Gastrocnemius medialis (tissue), 4 donors: ENCODE measurements around the gene ARF4. TPM values are rescaled to one million over a fixed set of nuclear protein-coding genes. Genes with fewer than 3 reads are reported as not detected.

Source experiments
- ATAC-seq, 2 donors: fragments of 150-250 bp; one replicate each; pipeline ENCODE4 v1.9.1; 2016
- DNase-seq, 2 donors: peaks; one replicate each; pipeline ENCODE4 v3.0.0-alpha.2; 2019
- H3K27ac ChIP-seq, 4 donors: fragments of 200-600 bp; sonication (generic); 1 replicate in 1 of 4; 2 replicates in 3 of 4; pipeline ENCODE4 v1.5.1; 2016 to 2018; ENCODE audit warnings: mild to moderate bottlenecking in 2 of 4, moderate library complexity in 1 of 4
- H3K27me3 ChIP-seq, 3 donors: fragments of 200-600 bp; sonication (generic) in 2 of 3; 1 replicate in 1 of 3; 2 replicates in 2 of 3; pipeline versions ENCODE4 v1.5.1 to v1.6.0; 2016 to 2019; ENCODE audit warnings: mild to moderate bottlenecking in 1 of 3, moderate library complexity in 1 of 3
- H3K36me3 ChIP-seq, 2 donors: fragments of 200-600 bp; sonication (generic) in 1 of 2; one replicate each; pipeline ENCODE4 v1.5.1; 2017 to 2018
- H3K4me1 ChIP-seq, 2 donors: fragments of 200-600 bp; sonication (generic) in 1 of 2; one replicate each; pipeline ENCODE4 v1.5.1; 2016 to 2017; ENCODE audit warnings: mild to moderate bottlenecking in 2 of 2
- H3K4me3 ChIP-seq, 4 donors: fragments of 200-600 bp; sonication (generic) in 3 of 4; 1 replicate in 1 of 4; 2 replicates in 3 of 4; pipeline ENCODE4 v1.5.1; 2016 to 2019; ENCODE audit warnings: mild to moderate bottlenecking in 2 of 4
- H3K9me3 ChIP-seq, 3 donors: fragments of 200-600 bp; sonication (generic) in 2 of 3; 1 replicate in 1 of 3; 2 replicates in 2 of 3; pipeline ENCODE4 v1.5.1; 2016 to 2019
- CTCF ChIP-seq, 5 experiments: fragments of 450-650 bp in 3 of 5; fragments of 200-600 bp in 2 of 5; sonication (generic) in 2 of 5; IDR thresholded peaks in 4 of 5; conservative IDR thresholded peaks in 1 of 5; 1 replicate in 4 of 5; 2 replicates in 1 of 5; pipeline ENCODE4 v1.5.1; 2016 to 2019; ENCODE audit warnings: antibody characterized with exemption in 5 of 5, mild to moderate bottlenecking in 3 of 5, moderate library complexity in 3 of 5
- POLR2A ChIP-seq, 2 donors: fragments of 450-650 bp; IDR thresholded peaks; one replicate each; pipeline ENCODE4 v1.6.1; 2017; ENCODE audit warnings: antibody characterized with exemption in 2 of 2, mild to moderate bottlenecking in 2 of 2, moderate library complexity in 2 of 2
- in situ Hi-C, 4 donors: fragments of 200-750 bp; cut with MboI; loops; one replicate each; pipeline versions ENCODE4 v1.15.0 to v1.8.0; 2017; ENCODE audit warnings: low sequenced_read_pairs in 4 of 4
- intact Hi-C: fragments of 100-400 bp; cut with DNase I; formaldehyde crosslinking; loops from one replicate; pipeline ENCODE4 v1.15.1; 2023; ENCODE audit warnings: low total_unique reads
- total RNA-seq, 4 donors: library from RNA; depleted of rRNA; stranded (reverse); fragments of >200 nt; gene quantifications; one replicate each; pipeline versions ENCODE4 v1.1.0 to v1.2.3, GENCODE V29; 2016

Gene ARF4
- total RNA-seq, 4 donors from 2014 or later, result 36.2 to 55.2 (median 47.7) TPM

GRCh38 chr3:57555738-57556458, 41.2 kb downstream of the ARF4 start, which contains the start of gene PDE12:
Gene PDE12, plus strand, starts transcription at chr3:57556274. Its CDS starts 106 bp downstream, at chr3:57556380.
- Histone ChIP-seq H3K27me3 (no peaks in the 10 kb centered on the region), H3K9me3 (no peaks in the 10 kb centered on the region), H3K36me3 (peaks cover 0 to 24% of the 10 kb centered on the region in 2 donors), H3K4me1 (peaks cover 20 to 28% of the 10 kb centered on the region in 2 donors), H3K27ac (peak within 1 kb of the TSS; percentile 90 to 98 (median 94)), H3K4me3 (peak within 1 kb of the TSS; percentile 75 to 94 (median 83))
- DNase-seq (peak; percentile 82 to 85), ATAC-seq (peak; percentile 96 to 98)
- no peak for TF ChIP-seq CTCF (IDR thresholded peaks at IDR 0.05 in 4 of 5, conservative IDR thresholded peaks at IDR 0.05 in 1 of 5)
- TF ChIP-seq POLR2A (IDR thresholded peaks at IDR 0.05), result peak; percentile 91 to 92
- in situ Hi-C loops, result loop anchor here in 3 of 4 donors (5.0 to 25.0 kb wide), 4 partner anchors 36 to 319 kb away; partner anchors contain the start of genes APPL1 (in 2 of the 3), ARF4 (in 1 of the 3) and SLMAP (in 1 of the 3)
- intact Hi-C loops, result loop anchor here (1.0 to 5.0 kb wide), 4 partner anchors 41 to 329 kb away; partner anchors contain the start of genes APPL1, ARF4 and SLMAP

- H3K4me3 ChIP-seq, result peak overlapping the region; percentile 75 to 94 (median 83)
- DNase-seq, result peak in 1 of 2 donors; percentile 25
- H3K27me3 ChIP-seq, result no peaks in the 10 kb centered on the region
- in situ Hi-C loops (loop anchor here in 3 of 4 donors (5.0 to 25.0 kb wide), 4 partner anchors 37 to 318 kb away; partner anchors contain the start of genes APPL1 (in 2 of the 3), ARF4 (in 1 of the 3) and SLMAP (in 1 of the 3)), intact Hi-C loops (loop anchor here (1.0 to 5.0 kb wide), 3 partner anchors 137 to 329 kb away; partner anchors contain the start of genes APPL1 and SLMAP)
- H3K9me3 ChIP-seq, result no peaks in the 10 kb centered on the region
- TF ChIP-seq POLR2A (IDR thresholded peaks at IDR 0.05) (no peak), CTCF (IDR thresholded peaks at IDR 0.05 in 4 of 5, conservative IDR thresholded peaks at IDR 0.05 in 1 of 5) (no peak)
- peak overlapping the region; percentile 90 to 98 (median 94) for H3K27ac ChIP-seq
- H3K36me3 ChIP-seq, result peaks cover 0 to 18% of the 10 kb centered on the region in 2 donors
- peaks cover 20 to 28% of the 10 kb centered on the region in 2 donors for H3K4me1 ChIP-seq
- peak; percentile 5 to 15 for ATAC-seq
These were observed 41.8 kb downstream of the ARF4 start for GRCh38 chr3:57555306-57555705.

GRCh38 chr3:57546616-57547015, 50.5 kb downstream of the ARF4 start:
- in situ Hi-C loops, result no loop called here
- no peak overlapping the region for H3K27ac ChIP-seq

GRCh38 chr3:57545636-57546268, 51.4 kb downstream of the ARF4 start:
- H3K9me3 ChIP-seq, result no peaks in the 10 kb centered on the region
- ATAC-seq (no peak), DNase-seq (no peak)
- intact Hi-C loops (no loop called here), in situ Hi-C loops (no loop called here)
- TF ChIP-seq CTCF (IDR thresholded peaks at IDR 0.05 in 4 of 5, conservative IDR thresholded peaks at IDR 0.05 in 1 of 5) (no peak), POLR2A (IDR thresholded peaks at IDR 0.05) (no peak)
- no peaks in the 10 kb centered on the region for H3K4me1 ChIP-seq
- H3K27ac ChIP-seq, result no peak overlapping the region
- no peak overlapping the region for H3K4me3 ChIP-seq
- H3K27me3 ChIP-seq, result peaks cover 0 to 9% (median 0%) of the 10 kb centered on the region in 3 donors
- no peaks in the 10 kb centered on the region for H3K36me3 ChIP-seq

More at GRCh38 chr3:57546616-57547015, 50.5 kb downstream of the ARF4 start:
- ATAC-seq (no peak), DNase-seq (no peak)
- H3K9me3 ChIP-seq, result no peaks in the 10 kb centered on the region
- H3K27me3 ChIP-seq, result peaks cover 0 to 9% (median 0%) of the 10 kb centered on the region in 3 donors
- TF ChIP-seq POLR2A (IDR thresholded peaks at IDR 0.05), result no peak
- H3K36me3 ChIP-seq, result no peaks in the 10 kb centered on the region
- no peaks in the 10 kb centered on the region for H3K4me1 ChIP-seq
- intact Hi-C loops, result no loop called here
- H3K4me3 ChIP-seq, result no peak overlapping the region
